Astrocyte (in vitro differentiated cells and primary cell): ENCODE data around the gene NR5A2. TPM values are rescaled to one million over a fixed set of nuclear protein-coding genes. Genes with fewer than 3 reads are reported as not detected.

Source experiments
- DNase-seq: peaks from one replicate; pipeline ENCODE4 v3.0.0-alpha.2; 2010; ENCODE audit warnings: low read depth
- FAIRE-seq: peaks from 2 replicates; lab custom pipeline; 2011; peaks lifted over from hg19 to GRCh38; lab: Jason Lieb, UNC
- H2AFZ ChIP-seq: 2 replicates; pipeline ENCODE4 v1.6.0; 2012; ENCODE audit warnings: low read depth, low read length, inconsistent platforms
- H3K27ac ChIP-seq: 2 replicates; pipeline ENCODE4 v1.5.1; 2011; ENCODE audit warnings: low read depth, low read length, inconsistent platforms
- H3K27me3 ChIP-seq: 2 replicates; pipeline ENCODE4 v1.6.0; 2011; ENCODE audit warnings: low read length, inconsistent platforms; ENCODE audit not compliant: insufficient read depth
- H3K36me3 ChIP-seq: 2 replicates; pipeline ENCODE4 v1.5.1; 2011; ENCODE audit warnings: low read length, inconsistent platforms; ENCODE audit not compliant: insufficient read depth
- H3K4me1 ChIP-seq: 2 replicates; pipeline ENCODE4 v1.5.1; 2011; ENCODE audit warnings: low read length, inconsistent platforms; ENCODE audit not compliant: insufficient read depth
- H3K4me2 ChIP-seq: 2 replicates; pipeline ENCODE4 v1.6.0; 2012; ENCODE audit warnings: low read length, inconsistent platforms
- H3K4me3 ChIP-seq: 2 replicates; pipeline ENCODE4 v1.5.1; 2011; ENCODE audit warnings: low read depth, mild to moderate bottlenecking, low read length, inconsistent platforms; ENCODE audit not compliant: insufficient read depth
- H3K79me2 ChIP-seq: 2 replicates; pipeline ENCODE4 v1.6.0; 2012; ENCODE audit warnings: mild to moderate bottlenecking, low read length, inconsistent platforms; ENCODE audit not compliant: insufficient read depth
- H3K9ac ChIP-seq: 2 replicates; pipeline ENCODE4 v1.6.0; 2012; ENCODE audit warnings: mild to moderate bottlenecking, low read length, inconsistent platforms
- H3K9me3 ChIP-seq: 2 replicates; pipeline ENCODE4 v1.5.1; 2012; ENCODE audit warnings: low read depth, mild to moderate bottlenecking, low read length, inconsistent platforms; ENCODE audit not compliant: insufficient read depth
- H4K20me1 ChIP-seq: 2 replicates; pipeline ENCODE4 v1.6.0; 2012; ENCODE audit warnings: low read length, inconsistent platforms; ENCODE audit not compliant: insufficient read depth
- H3K27ac Mint-ChIP-seq: one replicate; pipeline ENCODE4 v1.8.0; 2021; ENCODE audit warnings: mild to moderate bottlenecking, mixed read lengths; ENCODE audit not compliant: unreplicated experiment
- H3K27me3 Mint-ChIP-seq: one replicate; pipeline ENCODE4 v1.8.0; 2021; ENCODE audit warnings: low read depth, mixed read lengths; ENCODE audit not compliant: unreplicated experiment
- H3K36me3 Mint-ChIP-seq: one replicate; pipeline ENCODE4 v1.8.0; 2021; ENCODE audit warnings: low read depth, mixed read lengths; ENCODE audit not compliant: unreplicated experiment
- H3K4me1 Mint-ChIP-seq: one replicate; pipeline ENCODE4 v1.8.0; 2021; ENCODE audit warnings: low read depth, mixed read lengths; ENCODE audit not compliant: unreplicated experiment
- H3K4me3 Mint-ChIP-seq: one replicate; pipeline ENCODE4 v1.8.0; 2021; ENCODE audit warnings: mild to moderate bottlenecking, moderate library complexity, mixed read lengths; ENCODE audit not compliant: unreplicated experiment
- H3K9me3 Mint-ChIP-seq: one replicate; pipeline ENCODE4 v1.8.0; 2021; ENCODE audit warnings: mild to moderate bottlenecking, mixed read lengths; ENCODE audit not compliant: unreplicated experiment
- EZH2 ChIP-seq: IDR thresholded peaks from 2 replicates; pipeline ENCODE4 v1.6.1; 2012; ENCODE audit warnings: mild to moderate bottlenecking, low read length, inconsistent platforms; ENCODE audit not compliant: insufficient read depth
- total RNA-seq: library from RNA; stranded (reverse); gene quantifications from 2 replicates; pipeline ENCODE4 v1.2.1, GENCODE V29; 2021
- TF ChIP-seq, protein P1 (sequence below): IDR thresholded peaks from 2 replicates; pipeline ENCODE4 v1.5.1; 2011; ENCODE audit warnings: low read depth, mild to moderate bottlenecking, inconsistent platforms, low read length, moderate library complexity; ENCODE audit not compliant: insufficient read depth

The NR5A2 gene
- total RNA-seq, 1 donor from 2014 or later = 0.39 TPM

DNA sequence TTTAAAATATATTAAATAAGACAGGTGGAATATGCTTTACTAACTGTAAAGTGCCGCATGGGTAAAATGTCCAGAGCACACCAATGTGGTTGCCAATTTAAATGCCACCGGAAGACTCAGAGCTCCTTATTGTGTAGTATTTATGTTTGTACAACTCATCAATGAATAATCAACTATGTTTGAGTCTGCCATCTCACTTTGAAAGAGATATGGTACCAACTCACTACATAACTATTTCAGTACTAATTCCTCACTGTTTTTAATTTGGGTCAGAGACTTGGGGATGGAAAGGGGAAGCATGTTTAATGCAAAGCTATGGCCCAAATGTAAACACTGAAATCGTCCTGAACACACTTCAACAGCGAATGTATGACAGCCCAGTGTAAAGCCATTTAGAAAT, 144.8 kb downstream of the NR5A2 start:
- Histone ChIP-seq H3K4me2 (peak overlapping the region; percentile 32), H3K36me3 (no peaks in the 10 kb centered on the region), H3K4me3 (no peak overlapping the region), H4K20me1 (no peaks in the 10 kb centered on the region), H3K4me1 (peaks cover 6% of the 10 kb centered on the region), H3K27me3 (no peaks in the 10 kb centered on the region), H2AFZ (no peak overlapping the region), H3K9ac (no peak overlapping the region), H3K27ac (no peak overlapping the region), H3K79me2 (no peaks in the 10 kb centered on the region), H3K9me3 (no peaks in the 10 kb centered on the region)
- H3K27ac Mint-ChIP-seq = no peak overlapping the region
- FAIRE-seq = peak; percentile 76
- no peak overlapping the region for H3K4me3 Mint-ChIP-seq
- H3K9me3 Mint-ChIP-seq = no peaks in the 10 kb centered on the region
- no peaks in the 10 kb centered on the region for H3K27me3 Mint-ChIP-seq
- no peak for DNase-seq
- no peaks in the 10 kb centered on the region for H3K36me3 Mint-ChIP-seq
- H3K4me1 Mint-ChIP-seq = peaks cover 4% of the 10 kb centered on the region
- TF ChIP-seq, protein P1, sequence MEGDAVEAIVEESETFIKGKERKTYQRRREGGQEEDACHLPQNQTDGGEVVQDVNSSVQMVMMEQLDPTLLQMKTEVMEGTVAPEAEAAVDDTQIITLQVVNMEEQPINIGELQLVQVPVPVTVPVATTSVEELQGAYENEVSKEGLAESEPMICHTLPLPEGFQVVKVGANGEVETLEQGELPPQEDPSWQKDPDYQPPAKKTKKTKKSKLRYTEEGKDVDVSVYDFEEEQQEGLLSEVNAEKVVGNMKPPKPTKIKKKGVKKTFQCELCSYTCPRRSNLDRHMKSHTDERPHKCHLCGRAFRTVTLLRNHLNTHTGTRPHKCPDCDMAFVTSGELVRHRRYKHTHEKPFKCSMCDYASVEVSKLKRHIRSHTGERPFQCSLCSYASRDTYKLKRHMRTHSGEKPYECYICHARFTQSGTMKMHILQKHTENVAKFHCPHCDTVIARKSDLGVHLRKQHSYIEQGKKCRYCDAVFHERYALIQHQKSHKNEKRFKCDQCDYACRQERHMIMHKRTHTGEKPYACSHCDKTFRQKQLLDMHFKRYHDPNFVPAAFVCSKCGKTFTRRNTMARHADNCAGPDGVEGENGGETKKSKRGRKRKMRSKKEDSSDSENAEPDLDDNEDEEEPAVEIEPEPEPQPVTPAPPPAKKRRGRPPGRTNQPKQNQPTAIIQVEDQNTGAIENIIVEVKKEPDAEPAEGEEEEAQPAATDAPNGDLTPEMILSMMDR = no peak
- no peak for TF ChIP-seq EZH2

DNA sequence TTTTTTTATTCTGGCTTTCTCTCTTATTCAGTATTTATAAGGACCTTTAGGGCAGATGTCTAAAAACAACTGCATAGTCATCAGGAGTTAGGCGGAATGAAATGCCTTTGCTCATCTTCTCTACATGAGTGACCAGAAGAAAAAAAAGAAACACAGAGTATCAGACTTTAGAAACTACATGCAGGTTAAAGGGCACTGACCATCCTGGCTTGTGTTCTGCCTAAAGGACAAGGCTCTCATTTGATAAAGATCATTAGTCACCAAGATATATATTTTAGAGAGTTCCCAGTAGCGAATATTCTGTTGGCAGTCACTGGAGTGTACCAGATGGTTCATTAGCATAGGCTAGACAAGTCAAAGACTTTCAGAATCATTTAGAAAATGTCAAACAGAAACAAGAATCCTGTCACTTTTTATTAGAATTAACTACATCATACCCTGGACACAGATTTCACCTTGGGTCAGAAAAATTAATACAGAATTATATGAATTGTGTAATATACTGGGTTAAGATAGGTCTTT, 145.6 kb downstream of the NR5A2 start:
- H3K27ac Mint-ChIP-seq = no peak overlapping the region
- H3K9me3 Mint-ChIP-seq = no peaks in the 10 kb centered on the region
- no peak for TF ChIP-seq EZH2
- TF ChIP-seq, protein P1 = no peak
- no peak overlapping the region for H3K4me3 Mint-ChIP-seq
- Histone ChIP-seq H4K20me1 (no peaks in the 10 kb centered on the region), H3K4me3 (no peak overlapping the region), H3K9ac (no peak overlapping the region), H3K27ac (no peak overlapping the region), H3K4me1 (peaks cover 6% of the 10 kb centered on the region), H2AFZ (no peak overlapping the region), H3K4me2 (peak overlapping the region; percentile 32), H3K36me3 (no peaks in the 10 kb centered on the region), H3K27me3 (no peaks in the 10 kb centered on the region), H3K9me3 (no peaks in the 10 kb centered on the region), H3K79me2 (no peaks in the 10 kb centered on the region)
- H3K27me3 Mint-ChIP-seq = no peaks in the 10 kb centered on the region
- no peaks in the 10 kb centered on the region for H3K36me3 Mint-ChIP-seq
- peaks cover 4% of the 10 kb centered on the region for H3K4me1 Mint-ChIP-seq
- no peak for DNase-seq
- FAIRE-seq = no peak

DNA sequence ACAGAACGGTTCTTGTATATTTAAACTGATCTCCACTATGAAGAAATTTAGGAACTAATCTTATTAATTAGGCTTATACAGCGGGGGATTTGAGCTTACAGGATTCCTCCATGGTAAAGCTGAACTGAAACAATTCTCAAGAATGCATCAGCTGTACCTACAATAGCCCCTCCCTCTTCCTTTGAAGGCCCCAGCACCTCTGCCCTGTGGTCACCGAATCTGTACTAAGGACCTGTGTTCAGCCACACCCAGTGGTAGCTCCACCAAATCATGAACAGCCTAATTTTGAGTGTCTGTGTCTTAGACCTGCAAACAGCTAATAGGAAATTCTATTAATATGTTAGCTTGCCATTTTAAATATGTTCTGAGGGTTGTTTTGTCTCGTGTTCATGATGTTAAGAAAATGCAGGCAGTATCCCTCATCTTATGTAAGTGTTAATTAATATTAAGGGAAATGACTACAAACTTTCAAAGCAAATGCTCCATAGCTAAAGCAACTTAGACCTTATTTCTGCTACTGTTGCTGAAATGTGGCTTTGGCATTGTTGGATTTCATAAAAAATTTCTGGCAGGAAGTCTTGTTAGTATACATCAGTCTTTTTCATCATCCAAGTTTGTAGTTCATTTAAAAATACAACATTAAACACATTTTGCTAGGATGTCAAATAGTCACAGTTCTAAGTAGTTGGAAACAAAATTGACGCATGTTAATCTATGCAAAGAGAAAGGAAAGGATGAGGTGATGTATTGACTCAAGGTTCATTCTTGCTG, 147.2 kb downstream of the NR5A2 start:
- Histone ChIP-seq H3K36me3 (no peaks in the 10 kb centered on the region), H3K4me1 (peaks cover 8% of the 10 kb centered on the region), H3K27ac (no peak overlapping the region), H3K9ac (no peak overlapping the region), H3K4me3 (no peak overlapping the region), H3K79me2 (no peaks in the 10 kb centered on the region), H2AFZ (no peak overlapping the region), H3K9me3 (no peaks in the 10 kb centered on the region), H3K27me3 (no peaks in the 10 kb centered on the region), H4K20me1 (no peaks in the 10 kb centered on the region), H3K4me2 (no peak overlapping the region)
- Mint-ChIP-seq H3K4me3 (no peak overlapping the region), H3K27ac (no peak overlapping the region), H3K36me3 (no peaks in the 10 kb centered on the region), H3K9me3 (no peaks in the 10 kb centered on the region), H3K4me1 (peaks cover 4% of the 10 kb centered on the region), H3K27me3 (no peaks in the 10 kb centered on the region)
- DNase-seq (no peak), FAIRE-seq (no peak)
- TF ChIP-seq, protein P1 = no peak
- no peak for TF ChIP-seq EZH2
